DND-41 (cell line): ENCODE measurements around the gene CORT.

Experiments
- ATAC-seq: fragments of 200-7000 bp; cut with Tn5 transposase; 3 replicates; pipeline ENCODE4 v1.9.1; 2021; ENCODE audit warnings: low read depth; ENCODE audit not compliant: insufficient read depth
- DNase-seq: peaks from one replicate; pipeline ENCODE4 v3.0.0-alpha.2; 2020
- H2AFZ ChIP-seq: 2 replicates; pipeline ENCODE4 v1.6.0; 2012; ENCODE audit warnings: low read depth, low read length
- H3K27ac ChIP-seq: 2 replicates; pipeline ENCODE4 v1.5.1; 2012; ENCODE audit warnings: low read length, inconsistent platforms
- H3K27me3 ChIP-seq: fragments of 200-600 bp; sonication (generic); 2 replicates; pipeline ENCODE4 v1.6.0; 2012; ENCODE audit warnings: low read length, mild to moderate bottlenecking, inconsistent platforms; ENCODE audit not compliant: insufficient read depth, poor library complexity
- H3K36me3 ChIP-seq: 2 replicates; pipeline ENCODE4 v1.5.1; 2012; ENCODE audit warnings: low read length, inconsistent platforms; ENCODE audit not compliant: insufficient read depth
- H3K4me1 ChIP-seq: 2 replicates; pipeline ENCODE4 v1.5.1; 2012; ENCODE audit warnings: mild to moderate bottlenecking, low read length; ENCODE audit not compliant: insufficient read depth
- H3K4me2 ChIP-seq: 2 replicates; pipeline ENCODE4 v1.6.0; 2012; ENCODE audit warnings: mild to moderate bottlenecking, moderate library complexity, low read length, inconsistent platforms; ENCODE audit not compliant: insufficient read depth
- H3K4me3 ChIP-seq, 2 experiments: fragments of 200-600 bp in 1 of 2; shearing (Covaris generic) in 1 of 2; 2 replicates each; pipeline ENCODE4 v1.5.1; 2012 to 2016; ENCODE audit warnings: inconsistent platforms in 2 of 2, low read length in 2 of 2, mild to moderate bottlenecking in 2 of 2, low read depth in 1 of 2, moderate library complexity in 1 of 2
- H3K79me2 ChIP-seq: 2 replicates; pipeline ENCODE4 v1.6.0; 2012; ENCODE audit warnings: low read length, inconsistent platforms; ENCODE audit not compliant: insufficient read depth
- H3K9ac ChIP-seq: 2 replicates; pipeline ENCODE4 v1.6.0; 2012; ENCODE audit warnings: low read depth, mild to moderate bottlenecking, inconsistent platforms, low read length, moderate library complexity
- H3K9me3 ChIP-seq: 2 replicates; pipeline ENCODE4 v1.5.1; 2012; ENCODE audit warnings: low read length, moderate library complexity, mild to moderate bottlenecking, inconsistent platforms; ENCODE audit not compliant: insufficient read depth, severe bottlenecking
- H4K20me1 ChIP-seq: 2 replicates; pipeline ENCODE4 v1.6.0; 2012; ENCODE audit warnings: low read length; ENCODE audit not compliant: insufficient read depth
- EZH2 ChIP-seq: IDR thresholded peaks from 3 replicates; pipeline ENCODE4 v1.6.1; 2012; ENCODE audit warnings: borderline replicate concordance, low read depth, mild to moderate bottlenecking, moderate library complexity, low read length, inconsistent platforms; ENCODE audit not compliant: severe bottlenecking
- TF ChIP-seq, protein P1 (sequence below): IDR thresholded peaks from 2 replicates; pipeline ENCODE4 v1.5.1; 2012; ENCODE audit warnings: borderline replicate concordance, low read length, moderate library complexity, mild to moderate bottlenecking; ENCODE audit not compliant: poor library complexity, severe bottlenecking; ENCODE audit errors: extremely low read depth

CORT gene

DNA sequence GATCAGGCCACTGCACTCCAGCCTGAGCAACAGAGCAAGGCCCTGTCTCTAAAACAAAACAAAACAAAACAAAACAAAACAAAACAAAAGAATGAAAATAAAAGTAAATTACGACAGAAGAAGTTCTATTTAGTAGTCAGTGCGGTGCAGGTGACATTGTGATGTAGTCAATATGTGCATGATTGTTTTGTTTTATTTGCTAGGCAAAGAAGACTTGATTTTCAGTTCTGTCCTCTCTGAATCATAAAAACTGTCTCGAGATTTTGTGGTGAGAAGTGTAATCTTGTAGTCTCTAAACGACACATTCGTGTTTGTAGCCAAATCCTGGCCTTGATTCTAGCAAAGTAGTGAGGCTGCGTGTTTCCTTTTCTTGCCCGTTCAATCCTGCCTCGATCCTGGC, 48.4 kb downstream of the CORT start:
- TF ChIP-seq EZH2, result no peak
- TF ChIP-seq, protein P1, sequence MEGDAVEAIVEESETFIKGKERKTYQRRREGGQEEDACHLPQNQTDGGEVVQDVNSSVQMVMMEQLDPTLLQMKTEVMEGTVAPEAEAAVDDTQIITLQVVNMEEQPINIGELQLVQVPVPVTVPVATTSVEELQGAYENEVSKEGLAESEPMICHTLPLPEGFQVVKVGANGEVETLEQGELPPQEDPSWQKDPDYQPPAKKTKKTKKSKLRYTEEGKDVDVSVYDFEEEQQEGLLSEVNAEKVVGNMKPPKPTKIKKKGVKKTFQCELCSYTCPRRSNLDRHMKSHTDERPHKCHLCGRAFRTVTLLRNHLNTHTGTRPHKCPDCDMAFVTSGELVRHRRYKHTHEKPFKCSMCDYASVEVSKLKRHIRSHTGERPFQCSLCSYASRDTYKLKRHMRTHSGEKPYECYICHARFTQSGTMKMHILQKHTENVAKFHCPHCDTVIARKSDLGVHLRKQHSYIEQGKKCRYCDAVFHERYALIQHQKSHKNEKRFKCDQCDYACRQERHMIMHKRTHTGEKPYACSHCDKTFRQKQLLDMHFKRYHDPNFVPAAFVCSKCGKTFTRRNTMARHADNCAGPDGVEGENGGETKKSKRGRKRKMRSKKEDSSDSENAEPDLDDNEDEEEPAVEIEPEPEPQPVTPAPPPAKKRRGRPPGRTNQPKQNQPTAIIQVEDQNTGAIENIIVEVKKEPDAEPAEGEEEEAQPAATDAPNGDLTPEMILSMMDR, result no peak
- Histone ChIP-seq H3K9me3 (no peaks in the 10 kb centered on the region), H3K9ac (no peak overlapping the region), H3K4me1 (peaks cover 27% of the 10 kb centered on the region), H2AFZ (no peak overlapping the region), H3K4me3 (no peak overlapping the region), H3K4me2 (no peak overlapping the region), H3K27me3 (no peaks in the 10 kb centered on the region), H3K27ac (no peak overlapping the region), H3K36me3 (peaks cover 18% of the 10 kb centered on the region), H4K20me1 (no peaks in the 10 kb centered on the region; the same call in 1 of the 2 replicates), H3K79me2 (peaks cover 55% of the 10 kb centered on the region)
- ATAC-seq, result no peak
- no peak for DNase-seq
